Measurements from ENCODE around the gene IMP4. TPM values are rescaled to one million over a fixed set of nuclear protein-coding genes. Genes with fewer than 3 reads are reported as not detected.

IMP4 gene
- total and polyA plus RNA-seq, 10 of the 15 experiments (the other 5 are each of a cell fraction or from before 2014, with no cell fraction given) = 41.4 to 242 (median 166) TPM

- TF ChIP-seq TAF1 (IDR thresholded peaks at IDR 0.05; ENCODE audit: borderline replicate concordance, low read depth, low read length) (peak; percentile 62), CBFB (IDR thresholded peaks at IDR 0.05; ENCODE audit: low read depth) (peak; percentile 30; the same call in 1 of the 2 replicates), BCL11A (IDR thresholded peaks at IDR 0.05; ENCODE audit: low read depth, low read length) (peak; percentile 23; the same call in 1 of the 2 replicates), SMARCA5 (IDR thresholded peaks at IDR 0.05) (peak; percentile 93), CHD4 (IDR thresholded peaks at IDR 0.05) (no peak), ZNF687 (IDR thresholded peaks at IDR 0.05) (peak; percentile 50), ETV6 (conservative IDR thresholded peaks at IDR 0.05 in 1 of 2, IDR thresholded peaks at IDR 0.05 in 1 of 2; ENCODE audit: borderline replicate concordance in 1 of 2, low read depth in 1 of 2) (peak in 1 of 2 experiments; percentile 68; a peak in 2 of 4 replicates), ATF7 (IDR thresholded peaks at IDR 0.05; ENCODE audit: low read depth) (no peak), PML (IDR thresholded peaks at IDR 0.05; ENCODE audit: low read length) (no peak; the same call in 1 of the 2 replicates), MYB (IDR thresholded peaks at IDR 0.05; ENCODE audit: borderline replicate concordance, low read depth, low read length) (0 out of 2 replicates have a peak, but pooled peaks have one; percentile 21), ZZZ3 (IDR thresholded peaks at IDR 0.05; ENCODE audit: control insufficient read depth, insufficient read length, low read depth) (no peak), SIN3A (IDR thresholded peaks at IDR 0.05; ENCODE audit: low read depth, low read length) (no peak), NKRF (conservative IDR thresholded peaks at IDR 0.05) (peak; percentile 63; the same call in 1 of the 2 replicates)
- TF ChIP-seq, protein P1, sequence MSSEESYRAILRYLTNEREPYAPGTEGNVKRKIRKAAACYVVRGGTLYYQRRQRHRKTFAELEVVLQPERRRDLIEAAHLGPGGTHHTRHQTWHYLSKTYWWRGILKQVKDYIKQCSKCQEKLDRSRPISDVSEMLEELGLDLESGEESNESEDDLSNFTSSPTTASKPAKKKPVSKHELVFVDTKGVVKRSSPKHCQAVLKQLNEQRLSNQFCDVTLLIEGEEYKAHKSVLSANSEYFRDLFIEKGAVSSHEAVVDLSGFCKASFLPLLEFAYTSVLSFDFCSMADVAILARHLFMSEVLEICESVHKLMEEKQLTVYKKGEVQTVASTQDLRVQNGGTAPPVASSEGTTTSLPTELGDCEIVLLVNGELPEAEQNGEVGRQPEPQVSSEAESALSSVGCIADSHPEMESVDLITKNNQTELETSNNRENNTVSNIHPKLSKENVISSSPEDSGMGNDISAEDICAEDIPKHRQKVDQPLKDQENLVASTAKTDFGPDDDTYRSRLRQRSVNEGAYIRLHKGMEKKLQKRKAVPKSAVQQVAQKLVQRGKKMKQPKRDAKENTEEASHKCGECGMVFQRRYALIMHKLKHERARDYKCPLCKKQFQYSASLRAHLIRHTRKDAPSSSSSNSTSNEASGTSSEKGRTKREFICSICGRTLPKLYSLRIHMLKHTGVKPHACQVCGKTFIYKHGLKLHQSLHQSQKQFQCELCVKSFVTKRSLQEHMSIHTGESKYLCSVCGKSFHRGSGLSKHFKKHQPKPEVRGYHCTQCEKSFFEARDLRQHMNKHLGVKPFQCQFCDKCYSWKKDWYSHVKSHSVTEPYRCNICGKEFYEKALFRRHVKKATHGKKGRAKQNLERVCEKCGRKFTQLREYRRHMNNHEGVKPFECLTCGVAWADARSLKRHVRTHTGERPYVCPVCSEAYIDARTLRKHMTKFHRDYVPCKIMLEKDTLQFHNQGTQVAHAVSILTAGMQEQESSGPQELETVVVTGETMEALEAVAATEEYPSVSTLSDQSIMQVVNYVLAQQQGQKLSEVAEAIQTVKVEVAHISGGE (CRISPR knock-in tag; IDR thresholded peaks at IDR 0.05) = peak; percentile 61; the same call in 1 of the 2 replicates
- TF ChIP-seq, protein P2, sequence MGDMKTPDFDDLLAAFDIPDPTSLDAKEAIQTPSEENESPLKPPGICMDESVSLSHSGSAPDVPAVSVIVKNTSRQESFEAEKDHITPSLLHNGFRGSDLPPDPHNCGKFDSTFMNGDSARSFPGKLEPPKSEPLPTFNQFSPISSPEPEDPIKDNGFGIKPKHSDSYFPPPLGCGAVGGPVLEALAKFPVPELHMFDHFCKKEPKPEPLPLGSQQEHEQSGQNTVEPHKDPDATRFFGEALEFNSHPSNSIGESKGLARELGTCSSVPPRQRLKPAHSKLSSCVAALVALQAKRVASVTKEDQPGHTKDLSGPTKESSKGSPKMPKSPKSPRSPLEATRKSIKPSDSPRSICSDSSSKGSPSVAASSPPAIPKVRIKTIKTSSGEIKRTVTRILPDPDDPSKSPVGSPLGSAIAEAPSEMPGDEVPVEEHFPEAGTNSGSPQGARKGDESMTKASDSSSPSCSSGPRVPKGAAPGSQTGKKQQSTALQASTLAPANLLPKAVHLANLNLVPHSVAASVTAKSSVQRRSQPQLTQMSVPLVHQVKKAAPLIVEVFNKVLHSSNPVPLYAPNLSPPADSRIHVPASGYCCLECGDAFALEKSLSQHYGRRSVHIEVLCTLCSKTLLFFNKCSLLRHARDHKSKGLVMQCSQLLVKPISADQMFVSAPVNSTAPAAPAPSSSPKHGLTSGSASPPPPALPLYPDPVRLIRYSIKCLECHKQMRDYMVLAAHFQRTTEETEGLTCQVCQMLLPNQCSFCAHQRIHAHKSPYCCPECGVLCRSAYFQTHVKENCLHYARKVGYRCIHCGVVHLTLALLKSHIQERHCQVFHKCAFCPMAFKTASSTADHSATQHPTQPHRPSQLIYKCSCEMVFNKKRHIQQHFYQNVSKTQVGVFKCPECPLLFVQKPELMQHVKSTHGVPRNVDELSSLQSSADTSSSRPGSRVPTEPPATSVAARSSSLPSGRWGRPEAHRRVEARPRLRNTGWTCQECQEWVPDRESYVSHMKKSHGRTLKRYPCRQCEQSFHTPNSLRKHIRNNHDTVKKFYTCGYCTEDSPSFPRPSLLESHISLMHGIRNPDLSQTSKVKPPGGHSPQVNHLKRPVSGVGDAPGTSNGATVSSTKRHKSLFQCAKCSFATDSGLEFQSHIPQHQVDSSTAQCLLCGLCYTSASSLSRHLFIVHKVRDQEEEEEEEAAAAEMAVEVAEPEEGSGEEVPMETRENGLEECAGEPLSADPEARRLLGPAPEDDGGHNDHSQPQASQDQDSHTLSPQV (IDR thresholded peaks at IDR 0.05) = peak; percentile 52; the same call in 1 of the 2 replicates
Observed at GRCh38 chr2:130372055-130372832, 29.5 kb downstream of the IMP4 start (continued).

All from GM12878 (cell line).